Duodenal mucosa (tissue), 2 donors: Measurements from ENCODE around the gene PSAPL1.

Experiments used
- H3K27ac ChIP-seq: one replicate; pipeline ENCODE4 v1.7.0; 2013; ENCODE audit warnings: low read depth, low read length
- H3K27me3 ChIP-seq, 2 donors: one replicate each; pipeline ENCODE4 v1.7.0; 2013; ENCODE audit warnings: low read length in 2 of 2, control low read depth in 1 of 2; ENCODE audit not compliant: insufficient read depth in 2 of 2, control insufficient read depth in 1 of 2
- H3K36me3 ChIP-seq, 2 donors: one replicate each; pipeline ENCODE4 v1.7.0; 2013; ENCODE audit warnings: low read length in 2 of 2, control low read depth in 1 of 2; ENCODE audit not compliant: insufficient read depth in 2 of 2, control insufficient read depth in 1 of 2
- H3K4me1 ChIP-seq, 2 donors: one replicate each; pipeline ENCODE4 v1.7.0; 2013; ENCODE audit warnings: low read length in 2 of 2, control low read depth in 1 of 2; ENCODE audit not compliant: insufficient read depth in 2 of 2, control insufficient read depth in 1 of 2
- H3K4me3 ChIP-seq, 2 donors: one replicate each; pipeline ENCODE4 v1.7.0; 2013; ENCODE audit warnings: low read length in 2 of 2, low read depth in 1 of 2
- H3K9ac ChIP-seq, 2 donors: one replicate each; pipeline ENCODE4 v1.7.0; 2013; ENCODE audit warnings: low read length in 2 of 2, low read depth in 1 of 2
- H3K9me3 ChIP-seq, 2 donors: one replicate each; pipeline ENCODE4 v1.7.0; 2013; ENCODE audit warnings: low read length in 2 of 2, control low read depth in 1 of 2; ENCODE audit not compliant: control insufficient read depth in 1 of 2

The PSAPL1 gene

DNA sequence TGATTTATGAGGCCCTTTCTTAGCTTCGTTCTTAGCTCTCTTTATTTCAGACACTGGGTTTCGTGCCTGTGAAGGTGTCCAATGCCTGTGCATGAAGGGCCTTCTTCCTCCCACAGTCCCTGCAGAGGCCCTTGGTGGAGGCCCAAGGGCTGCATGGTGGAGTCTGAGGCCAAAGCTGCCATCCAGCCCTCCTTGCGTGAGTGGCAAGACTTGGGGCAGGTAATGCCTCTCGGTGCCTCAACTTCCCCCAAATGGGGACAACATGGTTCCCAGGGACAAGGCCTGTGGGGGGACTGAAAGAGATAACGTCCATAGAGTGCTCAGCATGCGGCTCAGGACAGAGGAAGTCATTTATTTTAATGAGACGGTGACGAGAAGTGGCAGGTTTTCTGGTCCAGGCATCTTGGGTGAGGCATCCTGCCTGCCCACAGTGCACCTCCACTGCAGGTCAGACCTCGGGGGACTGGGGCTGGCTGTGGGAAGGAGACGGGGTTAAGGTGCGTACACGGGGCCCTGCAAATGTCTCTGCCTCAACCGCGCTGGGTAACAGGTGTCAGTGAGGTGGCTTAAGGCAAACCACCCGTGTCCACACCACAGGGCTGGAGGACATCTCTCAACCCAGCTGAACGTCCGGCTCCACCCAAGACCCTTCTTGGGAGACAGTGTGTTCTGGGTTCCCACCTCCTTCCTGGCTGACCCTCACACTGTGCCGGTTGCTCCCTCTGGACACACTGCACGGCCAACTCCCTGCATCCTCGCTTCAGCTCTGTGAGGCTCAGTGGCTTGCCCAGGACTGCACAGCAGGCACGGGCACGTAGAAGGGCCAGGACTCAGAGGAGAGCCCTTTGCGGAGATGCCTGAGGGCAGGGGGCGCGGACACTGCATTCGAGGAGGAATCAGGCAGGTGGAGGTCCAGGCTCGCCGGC lies 50.5 kb downstream of the PSAPL1 start:
- Histone ChIP-seq H3K4me1 (no peaks in the 10 kb centered on the region), H3K27me3 (no peaks in the 10 kb centered on the region), H3K9ac (no peak overlapping the region), H3K27ac (no peak overlapping the region), H3K9me3 (no peaks in the 10 kb centered on the region), H3K4me3 (no peak overlapping the region), H3K36me3 (no peaks in the 10 kb centered on the region)

DNA sequence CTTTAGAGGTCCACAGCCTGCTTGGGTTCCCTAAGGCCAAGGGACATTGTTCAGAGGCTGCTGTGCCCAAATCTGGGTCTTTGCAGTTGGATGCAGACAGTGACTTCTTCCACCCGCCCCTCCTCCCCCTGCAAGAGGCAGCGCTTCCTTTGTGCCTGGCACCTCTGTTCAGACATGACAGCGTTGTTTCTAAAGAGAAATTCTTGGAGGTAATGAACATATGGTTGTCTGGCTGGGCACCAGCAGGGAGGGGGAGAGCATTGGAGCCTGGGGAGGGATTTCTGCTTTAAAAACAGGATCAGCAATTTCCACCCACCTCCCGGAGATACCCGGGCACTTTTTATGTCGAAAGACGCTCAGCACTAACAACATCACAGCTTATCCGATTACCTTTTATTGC lies 51.5 kb downstream of the PSAPL1 start:
- no peak overlapping the region for H3K4me3 ChIP-seq
- H3K27ac ChIP-seq, result no peak overlapping the region
- no peaks in the 10 kb centered on the region for H3K9me3 ChIP-seq
- H3K27me3 ChIP-seq, result no peaks in the 10 kb centered on the region
- H3K36me3 ChIP-seq, result no peaks in the 10 kb centered on the region
- H3K4me1 ChIP-seq, result no peaks in the 10 kb centered on the region
- no peak overlapping the region for H3K9ac ChIP-seq

DNA sequence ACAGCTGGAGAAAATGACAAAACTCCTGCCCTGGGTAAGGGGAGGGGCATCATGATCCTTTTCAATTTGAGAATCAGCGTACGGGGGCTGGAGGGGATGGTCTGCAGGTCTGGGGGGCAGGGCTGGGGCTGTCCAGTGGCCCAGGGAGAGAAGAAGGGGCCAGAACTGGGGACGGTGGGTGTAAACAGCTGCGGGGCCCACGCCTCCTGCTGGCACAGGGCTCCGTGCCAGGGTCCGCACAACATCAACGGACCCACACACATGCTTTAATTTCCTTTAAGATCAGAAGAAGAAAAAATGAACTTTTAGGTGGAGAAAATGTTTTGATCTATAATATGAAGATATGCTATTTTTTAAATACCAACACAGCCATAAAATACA lies 52.1 kb downstream of the PSAPL1 start:
- Histone ChIP-seq H3K36me3 (no peaks in the 10 kb centered on the region), H3K27me3 (no peaks in the 10 kb centered on the region), H3K4me3 (no peak overlapping the region), H3K4me1 (no peaks in the 10 kb centered on the region), H3K9ac (no peak overlapping the region), H3K9me3 (no peaks in the 10 kb centered on the region), H3K27ac (no peak overlapping the region)

DNA sequence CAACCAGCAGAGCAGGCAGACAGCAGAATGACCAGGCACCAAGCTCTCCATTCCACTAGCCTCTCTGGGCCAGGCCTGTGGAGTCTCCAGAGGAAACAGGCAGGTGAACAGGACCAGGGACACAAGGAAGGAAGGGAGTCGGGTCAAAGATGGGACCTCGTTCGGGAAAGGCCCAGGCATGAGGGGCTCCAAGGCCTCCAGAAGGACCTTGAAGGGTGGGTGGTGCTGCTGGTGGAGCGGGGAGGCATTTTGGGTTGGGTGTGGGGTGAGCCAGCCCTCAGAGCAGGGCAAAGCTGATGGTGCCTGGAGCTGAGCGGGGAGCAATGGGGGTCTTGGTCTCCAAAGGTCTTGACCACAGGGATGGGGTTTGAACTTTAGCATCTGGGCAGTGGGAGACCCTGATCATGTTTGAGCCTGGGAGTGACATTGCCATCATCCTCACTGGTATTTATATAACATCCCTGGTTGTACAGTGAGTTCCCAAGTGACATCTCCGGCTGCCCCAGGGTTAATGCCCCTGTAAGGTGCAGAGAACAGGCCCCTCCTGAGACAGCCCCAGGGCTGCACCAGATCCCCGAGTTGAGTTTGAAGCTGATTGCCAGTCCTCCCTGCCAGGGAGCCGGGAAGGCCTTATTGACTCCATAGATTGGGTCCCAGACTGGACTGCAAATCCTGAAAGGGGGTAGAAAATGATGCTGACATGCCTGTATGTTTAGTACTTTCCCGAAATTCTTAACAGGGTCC lies 52.7 kb downstream of the PSAPL1 start:
- H3K27me3 ChIP-seq, result no peaks in the 10 kb centered on the region
- H3K9ac ChIP-seq, result no peak overlapping the region
- H3K27ac ChIP-seq, result no peak overlapping the region
- no peak overlapping the region for H3K4me3 ChIP-seq
- no peaks in the 10 kb centered on the region for H3K9me3 ChIP-seq
- no peaks in the 10 kb centered on the region for H3K36me3 ChIP-seq
- H3K4me1 ChIP-seq, result no peaks in the 10 kb centered on the region

DNA sequence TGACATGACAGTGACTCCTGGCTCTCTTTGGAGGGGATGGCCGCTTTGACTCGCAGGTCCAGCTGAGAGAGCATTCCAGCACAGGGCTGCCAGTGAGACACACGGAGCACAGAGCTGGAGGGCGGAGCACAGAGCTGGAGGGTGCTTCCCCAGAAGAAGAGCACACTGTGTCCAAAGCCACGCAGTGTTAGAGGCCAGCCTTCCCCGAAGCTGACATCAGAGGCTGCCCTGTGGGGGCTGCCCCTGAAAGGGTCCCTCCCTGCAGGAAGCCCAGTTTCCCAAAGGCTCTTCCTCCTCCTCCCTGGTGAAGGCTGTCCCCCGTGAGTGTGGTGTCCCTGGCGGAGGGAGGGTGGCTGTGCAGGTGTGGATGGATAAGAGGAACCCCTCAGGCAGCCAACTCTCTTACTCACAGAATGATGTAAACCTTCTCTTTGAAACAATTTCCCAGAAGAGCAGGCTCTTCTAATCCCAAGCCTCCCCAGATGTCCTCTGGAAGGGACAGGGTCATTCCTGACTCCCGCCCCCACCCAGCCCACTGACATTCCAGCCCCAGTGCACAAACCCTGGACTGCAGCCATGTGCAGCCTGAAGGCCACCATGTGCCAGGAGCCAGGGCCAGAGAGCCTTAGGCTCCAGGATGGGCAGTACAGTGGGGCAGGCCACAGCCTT lies 53.4 kb downstream of the PSAPL1 start:
- no peak overlapping the region for H3K4me3 ChIP-seq
- H3K9ac ChIP-seq, result no peak overlapping the region
- no peak overlapping the region for H3K27ac ChIP-seq
- no peaks in the 10 kb centered on the region for H3K27me3 ChIP-seq
- H3K4me1 ChIP-seq, result no peaks in the 10 kb centered on the region
- H3K9me3 ChIP-seq, result no peaks in the 10 kb centered on the region
- H3K36me3 ChIP-seq, result no peaks in the 10 kb centered on the region
